HG02840 (cell line): ENCODE data around the gene KIAA1328.

Experiments used
- ATAC-seq: cut with Tn5 transposase; IDR thresholded peaks from one replicate; pipeline ENCODE4 v1.9.1; 2021; ENCODE audit warnings: mild to moderate bottlenecking, moderate library complexity, moderate number of reproducible peaks; ENCODE audit not compliant: unreplicated experiment, low FRiP score

Gene KIAA1328

GRCh38 chr18:36821681-36822080 is 7.2 kb upstream of the KIAA1328 start:
- ATAC-seq = no peak

GRCh38 chr18:36825526-36825925 is 3.4 kb upstream of the KIAA1328 start:
- no peak for ATAC-seq

GRCh38 chr18:36826556-36826955 is 2.4 kb upstream of the KIAA1328 start:
- ATAC-seq = no peak

- ATAC-seq = no peak
Observed at GRCh38 chr18:36828157-36828629, 734 bp upstream of the KIAA1328 start.

- ATAC-seq = no peak
Observed at GRCh38 chr18:36829362-36830157, 633 bp downstream of the KIAA1328 start.

GRCh38 chr18:36830158-36830495 is 1.2 kb downstream of the KIAA1328 start:
- no peak for ATAC-seq

- no peak for ATAC-seq
Observed at GRCh38 chr18:36831139-36831538, 2.2 kb downstream of the KIAA1328 start.

GRCh38 chr18:36833120-36833519 is 4.2 kb downstream of the KIAA1328 start:
- ATAC-seq = no peak

GRCh38 chr18:36835927-36836326 is 7.0 kb downstream of the KIAA1328 start:
- no peak for ATAC-seq

GRCh38 chr18:36839835-36840234 is 10.9 kb downstream of the KIAA1328 start:
- ATAC-seq = no peak

- ATAC-seq = no peak
Observed at GRCh38 chr18:36843199-36843598, 14.3 kb downstream of the KIAA1328 start.

GRCh38 chr18:36843784-36844183 is 14.9 kb downstream of the KIAA1328 start:
- ATAC-seq = no peak

GRCh38 chr18:36848609-36849008 is 19.7 kb downstream of the KIAA1328 start:
- ATAC-seq = no peak

GRCh38 chr18:36849288-36850006 is 20.5 kb downstream of the KIAA1328 start:
- ATAC-seq = no peak

GRCh38 chr18:36850527-36851201 is 21.7 kb downstream of the KIAA1328 start:
- ATAC-seq = no peak

- no peak for ATAC-seq
Observed at GRCh38 chr18:36851202-36851590, 22.3 kb downstream of the KIAA1328 start.

GRCh38 chr18:36856815-36857214 is 27.9 kb downstream of the KIAA1328 start:
- ATAC-seq = no peak

GRCh38 chr18:36862182-36862581 is 33.3 kb downstream of the KIAA1328 start:
- no peak for ATAC-seq

GRCh38 chr18:36867056-36867455 is 38.1 kb downstream of the KIAA1328 start:
- ATAC-seq = no peak

- no peak for ATAC-seq
Observed at GRCh38 chr18:36871801-36872200, 42.9 kb downstream of the KIAA1328 start.

- ATAC-seq = no peak
Observed at GRCh38 chr18:36872329-36872728, 43.4 kb downstream of the KIAA1328 start.
